HepG2 (cell line): Measurements from ENCODE around the gene BAIAP3. TPM values are rescaled to one million over a fixed set of nuclear protein-coding genes. Genes with fewer than 3 reads are reported as not detected.

Source experiments
- ATAC-seq: fragments of 200-7000 bp; cut with Tn5 transposase; 3 replicates; pipeline ENCODE4 v1.9.1; 2020; ENCODE audit warnings: mild to moderate bottlenecking, moderate library complexity
- BruUV-seq: library from RNA; stranded (reverse); fragments of 400-500 nt; replicated peaks from 2 replicates; lab custom pipeline; 2021; lab: Mats Ljungman, UMichigan
- CTCF ChIA-PET: fragments of 300-600 bp; formaldehyde crosslinking; extraction: SDS; loops from one replicate; lab custom pipeline; 2021; ENCODE audit warnings: low total read pairs, inconsistent platforms, low intra/inter-chr PET ratio; lab: Yijun Ruan, JAX
- POLR2A ChIA-PET: fragments of 350-600 bp; sonication (Branson Sonifier 250); formaldehyde crosslinking; loops from one replicate; lab custom pipeline; 2020; ENCODE audit warnings: antibody characterized with exemption, inconsistent platforms; lab: Yijun Ruan, JAX
- DNase-seq: peaks from one replicate; pipeline ENCODE4 v3.0.0-alpha.2; 2015; ENCODE audit warnings: low spot score
- FAIRE-seq: peaks from 3 replicates; lab custom pipeline; 2011; peaks lifted over from hg19 to GRCh38; lab: Jason Lieb, UNC
- H2AFZ ChIP-seq: one replicate; pipeline ENCODE4 v1.6.1; 2011; ENCODE audit warnings: low read length, inconsistent platforms
- H3K27ac ChIP-seq: fragments of 300-600 bp; 3 replicates; pipeline ENCODE4 v1.8.0; 2011; ENCODE audit warnings: mixed run types, mild to moderate bottlenecking, mixed read lengths, low read length, inconsistent platforms; ENCODE audit not compliant: insufficient read depth; ENCODE audit errors: extremely low read length
- H3K27me3 ChIP-seq, 2 experiments: fragments of 200-600 bp in 1 of 2; 2 replicates in 1 of 2; 3 replicates in 1 of 2; pipeline versions ENCODE4 v1.6.0 to v1.8.0; 2011; ENCODE audit warnings: low read length in 2 of 2, mild to moderate bottlenecking in 2 of 2, moderate library complexity in 2 of 2, inconsistent platforms in 1 of 2; ENCODE audit not compliant: insufficient read depth in 2 of 2, control insufficient read depth in 1 of 2
- H3K36me3 ChIP-seq, 2 experiments: fragments of 200-600 bp in 1 of 2; replicated peaks in 1 of 2; 2 replicates in 1 of 2; 3 replicates in 1 of 2; pipeline versions ENCODE4 v1.5.1 to v1.8.0; 2011; ENCODE audit warnings: low read length in 2 of 2, inconsistent platforms in 1 of 2; ENCODE audit not compliant: insufficient read depth in 2 of 2, control insufficient read depth in 1 of 2
- H3K4me1 ChIP-seq: 2 replicates; pipeline ENCODE4 v1.5.1; 2012; ENCODE audit warnings: low read length, inconsistent platforms; ENCODE audit not compliant: insufficient read depth
- H3K4me2 ChIP-seq: 2 replicates; pipeline ENCODE4 v1.6.0; 2011; ENCODE audit warnings: low read depth, low read length, inconsistent platforms
- H3K4me3 ChIP-seq, 3 experiments: fragments of 200-600 bp in 1 of 3; sonication (generic), shearing (Covaris generic) in 1 of 3; replicated peaks in 1 of 3; 2 replicates each; pipeline ENCODE4 v1.5.1; 2011 to 2016; ENCODE audit warnings: low read length in 3 of 3, inconsistent platforms in 2 of 3, low read depth in 2 of 3, mild to moderate bottlenecking in 2 of 3, control low read depth in 1 of 3, mixed read lengths in 1 of 3; ENCODE audit not compliant: insufficient read depth in 1 of 3
- H3K79me2 ChIP-seq: one replicate; pipeline ENCODE4 v1.6.1; 2011; ENCODE audit warnings: low read length, inconsistent platforms; ENCODE audit not compliant: insufficient read depth
- H3K9ac ChIP-seq: 2 replicates; pipeline ENCODE4 v1.6.0; 2011; ENCODE audit warnings: mild to moderate bottlenecking, low read depth, low read length, inconsistent platforms; ENCODE audit not compliant: insufficient read depth
- H3K9me3 ChIP-seq: 2 replicates; pipeline ENCODE4 v1.5.1; 2012; ENCODE audit warnings: mild to moderate bottlenecking, low read length
- H4K20me1 ChIP-seq: 2 replicates; pipeline ENCODE4 v1.6.0; 2011; ENCODE audit warnings: inconsistent platforms, mild to moderate bottlenecking, low read length, moderate library complexity; ENCODE audit not compliant: insufficient read depth
- FLYWCH1 ChIP-seq: sonication (generic); formaldehyde crosslinking; IDR thresholded peaks from 2 replicates; pipeline ENCODE4 v1.8.1; 2023; ENCODE audit warnings: mild to moderate bottlenecking, missing genetic modification reagents
- GPBP1L1 ChIP-seq: sonication (generic); formaldehyde crosslinking; IDR thresholded peaks from 2 replicates; pipeline ENCODE4 v1.5.0; 2020; ENCODE audit warnings: mild to moderate bottlenecking, missing genetic modification reagents
- HNRNPLL ChIP-seq: fragments of 200-400 bp; formaldehyde crosslinking; IDR thresholded peaks from 2 replicates; pipeline ENCODE4 v1.6.1; 2017; ENCODE audit warnings: mild to moderate bottlenecking, low read depth, low read length; ENCODE audit not compliant: poor library complexity, severe bottlenecking
- KDM5B ChIP-seq: sonication (generic); formaldehyde crosslinking; IDR thresholded peaks from 2 replicates; pipeline ENCODE4 v1.4.0; 2020; ENCODE audit warnings: missing genetic modification reagents, mild to moderate bottlenecking, borderline replicate concordance
- ONECUT2 ChIP-seq: sonication (generic); formaldehyde crosslinking; IDR thresholded peaks from 2 replicates; pipeline ENCODE4 v1.4.0; 2020; ENCODE audit warnings: missing genetic modification reagents
- PTBP1 ChIP-seq: fragments of 200-400 bp; formaldehyde crosslinking; IDR thresholded peaks from 2 replicates; pipeline ENCODE4 v1.6.1; 2018; ENCODE audit warnings: low read length, low read depth; ENCODE audit not compliant: poor library complexity, severe bottlenecking
- SP5 ChIP-seq: IDR thresholded peaks from 2 replicates; pipeline ENCODE4 v1.6.1; 2016; ENCODE audit warnings: low read depth, borderline replicate concordance
- ZFP1 ChIP-seq: IDR thresholded peaks from 2 replicates; pipeline ENCODE4 v1.6.1; 2016
- ZFP62 ChIP-seq: sonication (generic); formaldehyde crosslinking; IDR thresholded peaks from 2 replicates; pipeline ENCODE4 v1.4.0; 2020; ENCODE audit warnings: missing genetic modification reagents
- ZNF234 ChIP-seq: sonication (generic); formaldehyde crosslinking; conservative IDR thresholded peaks from 2 replicates; pipeline ENCODE4 v1.5.1; 2020; ENCODE audit warnings: mild to moderate bottlenecking, missing genetic modification reagents
- ZNF264 ChIP-seq: sonication (generic); formaldehyde crosslinking; IDR thresholded peaks from 2 replicates; pipeline ENCODE4 v1.4.0; 2020; ENCODE audit warnings: missing genetic modification reagents
- ZNF326 ChIP-seq: sonication (generic); formaldehyde crosslinking; IDR thresholded peaks from 2 replicates; pipeline ENCODE4 v1.4.0; 2020; ENCODE audit warnings: missing genetic modification reagents, borderline replicate concordance
- ZSCAN30 ChIP-seq: sonication (generic); formaldehyde crosslinking; IDR thresholded peaks from 2 replicates; pipeline ENCODE4 v1.5.0; 2020; ENCODE audit warnings: mild to moderate bottlenecking, missing genetic modification reagents
- WGBS: methylation state at CpG from one replicate; pipeline ENCODE4 v1.1.6; 2017; ENCODE audit warnings: low lambda C conversion rate; 5-methylcytosine and 5-hydroxymethylcytosine counted together
- in situ Hi-C: cut with HindIII; loops from 2 replicates; pipeline ENCODE4 v1.10.0; 2017; ENCODE audit warnings: low pct_unique_long_range_greater_than_20kb; ENCODE audit not compliant: extremely low pct_ligation_motif_present
- intact Hi-C: fragments of 100-400 bp; cut with micrococcal nuclease; formaldehyde crosslinking; loops from one replicate; pipeline ENCODE4 v1.10.0; 2022; ENCODE audit not compliant: unreplicated experiment
- polyA plus RNA-seq, 8 experiments: library from polyadenylated mRNA; depleted of rRNA in 3 of 8; stranded (reverse) in 7 of 8; unstranded in 1 of 8; fragments of >200 nt; fragmentation: Illumina TruSeq in 4 of 8; extraction: Trizol in 4 of 8; gene quantifications; 2 replicates each; pipeline versions ENCODE4 v1.2.1 to v1.2.3, GENCODE V29; 2011 to 2016; ENCODE audit warnings: low read depth in 4 of 8, missing spikeins in 1 of 8, mixed read lengths in 1 of 8; ENCODE audit not compliant: insufficient read depth in 1 of 8
- total RNA-seq, 5 experiments: library from RNA; depleted of rRNA; stranded (reverse); fragments of >200 nt; fragmentation: Illumina TruSeq; extraction: Trizol; gene quantifications; 2 replicates each; pipeline ENCODE4 v1.2.3, GENCODE V29; 2016; ENCODE audit warnings: low read depth in 1 of 5
- TF ChIP-seq, protein P1 (sequence below): IDR thresholded peaks from 2 replicates; pipeline ENCODE4 v1.6.1; 2018; ENCODE audit warnings: missing genetic modification reagents
- TF ChIP-seq, protein P2 (sequence below): IDR thresholded peaks from 2 replicates; pipeline ENCODE4 v1.6.1; 2016; ENCODE audit warnings: low read depth

BAIAP3 gene
- total and polyA plus RNA-seq, 2 of the 13 experiments (the other 11 are each of a cell fraction or from before 2014, with no cell fraction given): 3.2 to 5.7 TPM

DNA sequence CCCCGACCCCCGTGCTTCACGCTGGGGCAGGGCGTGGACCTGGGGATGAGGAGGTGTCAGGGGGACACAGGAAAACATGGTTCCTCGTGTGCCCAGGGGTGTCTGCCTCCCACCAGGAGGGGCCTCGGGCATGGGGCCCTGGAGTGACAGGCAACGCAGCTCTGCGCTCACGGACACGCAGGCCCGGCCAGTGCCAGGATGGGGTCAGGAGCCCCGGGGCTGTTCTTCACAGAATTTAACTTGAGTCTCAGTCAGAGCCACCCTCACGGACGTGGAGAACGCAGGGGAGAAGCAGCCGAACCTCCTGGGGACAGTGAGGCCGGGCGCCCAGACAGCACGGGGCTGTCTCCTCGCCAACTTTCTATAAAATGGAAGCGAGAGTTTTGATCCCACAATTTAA, 64.3 kb downstream of the BAIAP3 start:
- Histone ChIP-seq H3K27me3 (no peaks in the 10 kb centered on the region), H3K27ac (no peak overlapping the region), H4K20me1 (no peaks in the 10 kb centered on the region), H3K9ac (no peak overlapping the region), H3K36me3 (peaks cover 8 to 15% of the 10 kb centered on the region in 2 experiments; a peak in 4 of 5 replicates), H3K4me3 (no peak overlapping the region), H3K4me2 (no peak overlapping the region), H3K9me3 (no peaks in the 10 kb centered on the region), H3K4me1 (no peaks in the 10 kb centered on the region), H3K79me2 (no peaks in the 10 kb centered on the region), H2AFZ (no peak overlapping the region)
- BruUV-seq: no TSS peak
- FAIRE-seq (no peak), ATAC-seq (no peak), DNase-seq (no peak)
- 93% methylated on average over 13 of the region's 21 CpGs for WGBS
- ChIA-PET CTCF (no interaction called here), POLR2A (no interaction called here)
- in situ Hi-C loops (no loop called here), intact Hi-C loops (no loop called here)
- no peak for TF ChIP-seq HNRNPLL
- TF ChIP-seq, protein P1, sequence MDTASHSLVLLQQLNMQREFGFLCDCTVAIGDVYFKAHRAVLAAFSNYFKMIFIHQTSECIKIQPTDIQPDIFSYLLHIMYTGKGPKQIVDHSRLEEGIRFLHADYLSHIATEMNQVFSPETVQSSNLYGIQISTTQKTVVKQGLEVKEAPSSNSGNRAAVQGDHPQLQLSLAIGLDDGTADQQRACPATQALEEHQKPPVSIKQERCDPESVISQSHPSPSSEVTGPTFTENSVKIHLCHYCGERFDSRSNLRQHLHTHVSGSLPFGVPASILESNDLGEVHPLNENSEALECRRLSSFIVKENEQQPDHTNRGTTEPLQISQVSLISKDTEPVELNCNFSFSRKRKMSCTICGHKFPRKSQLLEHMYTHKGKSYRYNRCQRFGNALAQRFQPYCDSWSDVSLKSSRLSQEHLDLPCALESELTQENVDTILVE (CRISPR knock-in tag): no peak
- TF ChIP-seq ZNF326: no peak
- TF ChIP-seq ONECUT2 (CRISPR knock-in tag): no peak
- TF ChIP-seq KDM5B (CRISPR knock-in tag): no peak
- no peak for TF ChIP-seq ZNF264 (CRISPR knock-in tag)
- no peak for TF ChIP-seq PTBP1
- TF ChIP-seq FLYWCH1: no peak
- TF ChIP-seq, protein P2, sequence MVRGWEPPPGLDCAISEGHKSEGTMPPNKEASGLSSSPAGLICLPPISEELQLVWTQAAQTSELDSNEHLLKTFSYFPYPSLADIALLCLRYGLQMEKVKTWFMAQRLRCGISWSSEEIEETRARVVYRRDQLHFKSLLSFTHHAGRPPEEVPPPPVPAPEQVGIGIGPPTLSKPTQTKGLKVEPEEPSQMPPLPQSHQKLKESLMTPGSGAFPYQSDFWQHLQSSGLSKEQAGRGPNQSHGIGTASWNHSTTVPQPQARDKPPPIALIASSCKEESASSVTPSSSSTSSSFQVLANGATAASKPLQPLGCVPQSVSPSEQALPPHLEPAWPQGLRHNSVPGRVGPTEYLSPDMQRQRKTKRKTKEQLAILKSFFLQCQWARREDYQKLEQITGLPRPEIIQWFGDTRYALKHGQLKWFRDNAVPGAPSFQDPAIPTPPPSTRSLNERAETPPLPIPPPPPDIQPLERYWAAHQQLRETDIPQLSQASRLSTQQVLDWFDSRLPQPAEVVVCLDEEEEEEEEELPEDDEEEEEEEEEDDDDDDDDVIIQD (CRISPR knock-in tag): no peak
- TF ChIP-seq ZSCAN30 (CRISPR knock-in tag): no peak
- no peak for TF ChIP-seq GPBP1L1 (CRISPR knock-in tag)
- TF ChIP-seq ZFP62 (CRISPR knock-in tag): no peak
- no peak for TF ChIP-seq ZNF234 (CRISPR knock-in tag)
- TF ChIP-seq ZFP1 (CRISPR knock-in tag): no peak
- no peak for TF ChIP-seq SP5 (CRISPR knock-in tag)
